Hypothalamus (tissue), 51 donors: ENCODE measurements around the gene SH3PXD2B.
A peak's percentile ranks its signal among the peaks of the same experiment; 100 is the strongest.
"Not testable (repeated sequence)": the region's sequence is repeated elsewhere in the genome, so short reads cannot be mapped to it uniquely, and the experiment has no call there.

Experiments used
- DNase-seq, 51 donors: peaks; one replicate each; lab custom pipeline; 2025; lab: John Stamatoyannopoulos, UW

The SH3PXD2B gene

GRCh38 chr5:172404746-172405145 is 49.6 kb downstream of the SH3PXD2B start:
- no peak for DNase-seq

GRCh38 chr5:172403817-172404216 is 50.5 kb downstream of the SH3PXD2B start:
- peak in 2 of 51 donors; percentile 41 to 44 for DNase-seq

- DNase-seq: peak in 46 of 51 donors; percentile 23 to 88 (median 74)
Observed at GRCh38 chr5:172403189-172403796, 51.0 kb downstream of the SH3PXD2B start.

GRCh38 chr5:172402531-172403188 is 51.7 kb downstream of the SH3PXD2B start:
- peak in 13 of 51 donors; percentile 60 to 88 (median 76) for DNase-seq

GRCh38 chr5:172402031-172402430 is 52.3 kb downstream of the SH3PXD2B start:
- not testable (repeated sequence) for DNase-seq

GRCh38 chr5:172399826-172400225 is 54.5 kb downstream of the SH3PXD2B start:
- no peak for DNase-seq

GRCh38 chr5:172399336-172399735 is 55.0 kb downstream of the SH3PXD2B start:
- no peak for DNase-seq

- not testable (repeated sequence) for DNase-seq
Observed at GRCh38 chr5:172398645-172399044, 55.7 kb downstream of the SH3PXD2B start.

- DNase-seq: not testable (repeated sequence)
Observed at GRCh38 chr5:172396994-172397393, 57.3 kb downstream of the SH3PXD2B start.

- DNase-seq: no peak
Observed at GRCh38 chr5:172396220-172396619, 58.1 kb downstream of the SH3PXD2B start.

- DNase-seq: no peak
Observed at GRCh38 chr5:172395483-172395882, 58.8 kb downstream of the SH3PXD2B start.

- no peak for DNase-seq
Observed at GRCh38 chr5:172389578-172390112, 64.7 kb downstream of the SH3PXD2B start.

- no peak for DNase-seq
Observed at GRCh38 chr5:172388246-172388733, 66.0 kb downstream of the SH3PXD2B start.

- DNase-seq: no peak
Observed at GRCh38 chr5:172385707-172386106, 68.6 kb downstream of the SH3PXD2B start.

GRCh38 chr5:172385010-172385563 is 69.2 kb downstream of the SH3PXD2B start:
- DNase-seq: no peak

- no peak for DNase-seq
Observed at GRCh38 chr5:172383191-172383802, 71.0 kb downstream of the SH3PXD2B start.

GRCh38 chr5:172380987-172381643 is 73.2 kb downstream of the SH3PXD2B start:
- DNase-seq: peak in 49 of 51 donors; percentile 10 to 88 (median 66)

- DNase-seq: peak in 1 of 51 donors; percentile 62
Observed at GRCh38 chr5:172380301-172380986, 73.9 kb downstream of the SH3PXD2B start.

- no peak for DNase-seq
Observed at GRCh38 chr5:172379481-172379880, 74.8 kb downstream of the SH3PXD2B start.

- peak in 10 of 51 donors; percentile 3 to 53 (median 16) for DNase-seq
Observed at GRCh38 chr5:172377856-172378255, 76.5 kb downstream of the SH3PXD2B start.
